ENCODE measurements around the gene MCM5. TPM values are rescaled to one million over a fixed set of nuclear protein-coding genes. Genes with fewer than 3 reads are reported as not detected.
"Not testable (repeated sequence)": the region's sequence is repeated elsewhere in the genome, so short reads cannot be mapped to it uniquely, and the experiment has no call there.

The MCM5 gene
- total RNA-seq, 2 donors from 2014 or later: 42.2 to 51.8 TPM

DNA sequence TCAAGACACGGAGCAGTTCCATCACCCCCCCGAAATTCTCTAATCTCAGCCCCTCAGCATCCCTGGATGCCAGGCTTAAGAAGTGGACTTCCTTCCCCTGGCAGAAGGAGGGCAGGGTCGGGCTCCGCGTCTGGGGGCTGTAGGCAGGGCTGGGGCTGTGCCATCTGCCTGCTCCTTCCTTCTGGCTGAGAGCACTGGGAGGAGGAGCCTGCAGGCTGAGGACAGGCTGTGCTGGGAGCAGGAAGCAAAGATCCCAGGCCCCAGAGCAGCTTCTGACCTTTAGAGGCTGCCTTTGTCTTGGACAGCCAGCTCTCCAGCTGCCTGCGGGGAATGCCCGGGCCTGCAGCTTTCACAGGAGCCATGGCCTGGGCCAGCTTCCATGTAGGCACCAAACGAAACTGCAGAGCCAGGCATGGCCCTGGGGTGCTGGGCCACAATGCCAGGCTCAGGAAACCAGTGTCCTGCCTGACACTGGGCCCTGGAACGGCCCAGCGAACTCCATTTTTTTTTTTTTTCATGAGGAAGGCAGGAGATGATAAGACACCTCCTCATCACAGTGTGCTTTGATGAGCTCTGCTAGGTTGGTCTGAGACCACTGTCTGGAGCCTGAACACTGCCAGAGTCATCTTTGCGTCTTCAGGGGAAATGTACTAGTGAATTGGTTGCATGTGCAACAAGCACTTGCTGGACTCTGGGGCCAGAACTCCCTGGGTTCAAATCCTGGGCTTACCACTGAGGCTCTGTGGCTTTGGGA lies 67.9 kb downstream of the MCM5 start:
- 12% methylated on average over 11 of the region's 11 CpGs for WGBS

DNA sequence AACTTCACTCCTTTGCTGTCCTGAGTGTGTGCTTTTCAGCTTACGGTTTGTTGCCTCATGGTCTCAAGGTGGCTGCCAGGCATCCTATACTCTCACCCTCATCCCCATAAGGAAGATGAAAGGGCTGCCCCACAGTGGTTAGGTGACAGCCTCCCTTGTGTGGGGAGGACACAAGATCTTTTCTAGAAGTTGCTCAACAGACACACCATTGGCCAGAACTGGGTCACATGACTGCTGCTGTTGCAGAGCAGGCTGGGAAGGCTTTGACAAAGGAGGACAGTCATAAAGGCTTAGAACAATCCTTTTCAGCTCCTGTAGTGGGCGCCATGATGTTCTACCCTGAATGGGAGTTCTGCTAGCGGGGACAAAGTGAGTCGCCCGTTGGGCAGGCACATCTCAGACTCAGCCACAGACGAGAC lies 71.0 kb downstream of the MCM5 start:
- Histone ChIP-seq H3K4me3 (no peak overlapping the region), H3K36me3 (no peaks in the 10 kb centered on the region), H3K27me3 (replicated peaks; ENCODE audit: insufficient read depth) (no peaks in the 10 kb centered on the region), H3K27ac (no peak overlapping the region), H3K4me1 (replicated peaks) (peaks cover 9% of the 10 kb centered on the region), H3K9me3 (no peaks in the 10 kb centered on the region)
- DNase-seq (ENCODE audit: low spot score): no peak
- intact Hi-C loops (cut with DNase I): no loop called here
- 93% methylated on average over 6 of the region's 6 CpGs for WGBS
- TF ChIP-seq, protein P1, sequence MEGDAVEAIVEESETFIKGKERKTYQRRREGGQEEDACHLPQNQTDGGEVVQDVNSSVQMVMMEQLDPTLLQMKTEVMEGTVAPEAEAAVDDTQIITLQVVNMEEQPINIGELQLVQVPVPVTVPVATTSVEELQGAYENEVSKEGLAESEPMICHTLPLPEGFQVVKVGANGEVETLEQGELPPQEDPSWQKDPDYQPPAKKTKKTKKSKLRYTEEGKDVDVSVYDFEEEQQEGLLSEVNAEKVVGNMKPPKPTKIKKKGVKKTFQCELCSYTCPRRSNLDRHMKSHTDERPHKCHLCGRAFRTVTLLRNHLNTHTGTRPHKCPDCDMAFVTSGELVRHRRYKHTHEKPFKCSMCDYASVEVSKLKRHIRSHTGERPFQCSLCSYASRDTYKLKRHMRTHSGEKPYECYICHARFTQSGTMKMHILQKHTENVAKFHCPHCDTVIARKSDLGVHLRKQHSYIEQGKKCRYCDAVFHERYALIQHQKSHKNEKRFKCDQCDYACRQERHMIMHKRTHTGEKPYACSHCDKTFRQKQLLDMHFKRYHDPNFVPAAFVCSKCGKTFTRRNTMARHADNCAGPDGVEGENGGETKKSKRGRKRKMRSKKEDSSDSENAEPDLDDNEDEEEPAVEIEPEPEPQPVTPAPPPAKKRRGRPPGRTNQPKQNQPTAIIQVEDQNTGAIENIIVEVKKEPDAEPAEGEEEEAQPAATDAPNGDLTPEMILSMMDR (IDR thresholded peaks at IDR 0.05): no peak

More for the DNA sequence above, 67.9 kb downstream of the MCM5 start:
- TF ChIP-seq POLR2A (IDR thresholded peaks at IDR 0.05) (no peak), POLR2AphosphoS5 (IDR thresholded peaks at IDR 0.05) (peak; percentile 73)
- no peaks in the 10 kb centered on the region for H3K36me3 ChIP-seq
- DNase-seq (ENCODE audit: low spot score): peak; percentile 66
- intact Hi-C loops (cut with DNase I): no loop called here
- H3K27ac ChIP-seq: peak overlapping the region; percentile 74 to 76
- peaks cover 9% of the 10 kb centered on the region for H3K4me1 ChIP-seq (replicated peaks)
- no peaks in the 10 kb centered on the region for H3K27me3 ChIP-seq (replicated peaks; ENCODE audit: insufficient read depth)
- no peak overlapping the region for H3K4me3 ChIP-seq
- no peaks in the 10 kb centered on the region for H3K9me3 ChIP-seq

DNA sequence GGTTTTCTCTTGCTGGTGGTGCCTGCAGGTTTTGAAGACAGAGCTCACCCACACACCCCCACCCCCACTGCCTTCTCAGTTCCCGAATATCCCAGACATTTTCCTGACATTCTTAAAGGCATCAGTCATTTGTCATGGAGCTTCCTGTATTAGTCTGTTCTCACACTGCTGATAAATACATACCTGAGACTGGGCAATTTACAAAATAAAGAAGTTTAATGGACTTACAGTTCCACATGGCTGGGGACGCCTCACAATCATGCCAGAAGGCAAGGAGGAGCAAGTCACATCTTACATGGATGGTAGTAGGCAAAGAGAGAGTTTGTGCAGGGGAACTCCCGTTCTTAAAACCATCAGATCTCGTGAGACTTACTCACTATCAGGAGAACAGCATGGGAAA lies 71.6 kb downstream of the MCM5 start:
- WGBS: 87% methylated on average over 4 of the region's 4 CpGs
- DNase-seq (ENCODE audit: low spot score); H3K9me3 ChIP-seq; H3K4me1 ChIP-seq (replicated peaks); H3K27me3 ChIP-seq (replicated peaks; ENCODE audit: insufficient read depth); H3K36me3 ChIP-seq; H3K4me3 ChIP-seq; H3K27ac ChIP-seq; intact Hi-C loops (cut with DNase I): not testable (repeated sequence)

DNA sequence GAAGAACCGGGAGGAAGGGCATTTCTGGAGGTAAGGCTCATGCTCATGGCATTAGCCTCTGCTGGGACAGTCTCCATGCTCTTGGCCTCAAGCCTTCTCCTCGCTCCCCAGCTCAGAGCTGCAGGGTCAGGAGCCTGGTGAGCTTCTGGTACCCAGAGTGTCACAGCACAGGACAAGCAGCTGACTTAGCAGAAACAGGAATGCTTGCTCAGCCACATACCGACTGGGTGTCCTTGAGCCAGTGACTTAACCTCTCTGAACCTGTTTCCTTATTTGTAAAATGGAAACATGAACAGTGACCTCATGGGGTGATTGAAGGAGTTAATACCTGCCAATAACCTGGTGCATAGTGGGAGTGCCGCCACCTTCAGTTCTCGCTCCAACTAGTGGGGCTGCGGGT lies 72.5 kb downstream of the MCM5 start:
- intact Hi-C loops (cut with DNase I): no loop called here
- Histone ChIP-seq H3K4me3 (no peak overlapping the region), H3K27ac (no peak overlapping the region), H3K36me3 (no peaks in the 10 kb centered on the region), H3K27me3 (replicated peaks; ENCODE audit: insufficient read depth) (no peaks in the 10 kb centered on the region), H3K9me3 (no peaks in the 10 kb centered on the region), H3K4me1 (replicated peaks) (peaks cover 8% of the 10 kb centered on the region)
- DNase-seq (ENCODE audit: low spot score): no peak
- no peak for TF ChIP-seq POLR2AphosphoS5 (IDR thresholded peaks at IDR 0.05)
- TF ChIP-seq, protein P1 (IDR thresholded peaks at IDR 0.05): no peak
- TF ChIP-seq POLR2A (IDR thresholded peaks at IDR 0.05): no peak
- 89% methylated on average over 6 of the region's 6 CpGs for WGBS

DNA sequence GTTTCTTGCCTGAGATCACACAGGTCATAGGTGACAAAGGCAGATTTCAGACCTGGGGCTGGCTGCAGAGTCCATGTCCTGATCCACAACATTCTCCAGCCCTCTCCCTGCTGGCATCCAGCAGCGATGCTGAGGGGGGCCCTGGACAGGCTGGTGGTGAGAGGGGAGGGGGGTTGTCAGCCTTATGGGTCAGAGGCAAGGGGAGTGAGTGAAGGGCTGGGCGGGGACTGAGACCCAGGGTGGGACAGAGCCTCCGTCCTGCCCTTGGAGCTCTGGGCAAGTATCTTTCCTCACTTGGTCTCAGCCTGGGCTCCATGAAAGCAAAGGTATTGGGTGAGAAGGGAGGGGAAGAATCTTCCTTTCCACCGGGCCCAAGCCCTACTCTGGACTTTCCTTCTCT lies 74.0 kb downstream of the MCM5 start:
- TF ChIP-seq POLR2AphosphoS5 (IDR thresholded peaks at IDR 0.05): no peak
- TF ChIP-seq, protein P1 (IDR thresholded peaks at IDR 0.05): no peak
- no peak for TF ChIP-seq POLR2A (IDR thresholded peaks at IDR 0.05)
- WGBS: 87% methylated on average over 4 of the region's 4 CpGs
- no peak for DNase-seq (ENCODE audit: low spot score)
- H3K9me3 ChIP-seq: no peaks in the 10 kb centered on the region
- H3K4me3 ChIP-seq: no peak overlapping the region
- peaks cover 9% of the 10 kb centered on the region for H3K4me1 ChIP-seq (replicated peaks)
- H3K36me3 ChIP-seq: no peaks in the 10 kb centered on the region
- no peak overlapping the region for H3K27ac ChIP-seq
- H3K27me3 ChIP-seq (replicated peaks; ENCODE audit: insufficient read depth): no peaks in the 10 kb centered on the region
- intact Hi-C loops (cut with DNase I): no loop called here

Other genes starting within 250 kb of the MCM5 start
- gene HMGXB4, start 142.6 kb upstream of the MCM5 start, total RNA-seq: 10 to 100 TPM; 15.0 to 36.5 TPM
- 10 to 100 TPM; 65.6 to 68.6 TPM for gene TOM1, start 100.2 kb upstream of the MCM5 start, total RNA-seq
- gene HMOX1, start 19.0 kb upstream of the MCM5 start, total RNA-seq: 10 to 100 TPM in 1 of 2 donors, 1 to 10 TPM in 1; 3.5 to 31.5 TPM
- 1 to 10 TPM; 6.2 to 8.0 TPM for gene RASD2, start 140.7 kb downstream of the MCM5 start, total RNA-seq
- 10 to 100 TPM in 1 of 2 donors, 1 to 10 TPM in 1; 9.9 to 71.8 TPM for gene MB, start 217.2 kb downstream of the MCM5 start, total RNA-seq
- gene APOL6, start 248.3 kb downstream of the MCM5 start, total RNA-seq: 10 to 100 TPM in 1 of 2 donors, 1 to 10 TPM in 1; 8.7 to 14.6 TPM